CD4-positive, alpha-beta memory T cell (primary cell): ENCODE measurements around the gene IL22. TPM values are rescaled to one million over a fixed set of nuclear protein-coding genes. Genes with fewer than 3 reads are reported as not detected.

ENCODE experiments used
- CTCF ChIA-PET: fragments of 350-600 bp; sonication (Branson Sonifier 250); formaldehyde crosslinking; loops from one replicate; lab custom pipeline; 2021; ENCODE audit warnings: inconsistent platforms; ENCODE audit not compliant: partially characterized antibody; lab: Charles Lee
- POLR2A ChIA-PET: fragments of 350-600 bp; sonication (Branson Sonifier 250); formaldehyde crosslinking; loops from one replicate; lab custom pipeline; 2021; ENCODE audit not compliant: partially characterized antibody; lab: Charles Lee
- DNase-seq, 5 donors: peaks; one replicate each; pipeline versions ENCODE4 v3.0.0 to v3.0.0-alpha.2; 2020 to 2022; ENCODE audit warnings: mixed read lengths in 1 of 5
- H3K27ac ChIP-seq: one replicate; pipeline ENCODE4 v1.7.0; 2013; ENCODE audit warnings: low read depth, low read length
- H3K27me3 ChIP-seq: 2 replicates; pipeline ENCODE4 v1.7.0; 2013; ENCODE audit warnings: mild to moderate bottlenecking, low read length, moderate library complexity; ENCODE audit not compliant: insufficient read depth
- H3K36me3 ChIP-seq: 2 replicates; pipeline ENCODE4 v1.7.0; 2013; ENCODE audit warnings: mild to moderate bottlenecking, low read length, moderate library complexity; ENCODE audit not compliant: insufficient read depth
- H3K4me1 ChIP-seq: 2 replicates; pipeline ENCODE4 v1.7.0; 2013; ENCODE audit warnings: mild to moderate bottlenecking, low read length, moderate library complexity; ENCODE audit not compliant: insufficient read depth
- H3K4me3 ChIP-seq, 2 donors: one replicate each; pipeline ENCODE4 v1.7.0; 2013; ENCODE audit warnings: low read length in 2 of 2, mild to moderate bottlenecking in 1 of 2
- H3K9me3 ChIP-seq, 2 donors: one replicate each; pipeline ENCODE4 v1.7.0; 2013; ENCODE audit warnings: low read length in 2 of 2, control low read depth in 1 of 2; ENCODE audit not compliant: control insufficient read depth in 1 of 2
- H3K27ac Mint-ChIP-seq, 7 donors: one replicate each; pipeline ENCODE4 v1.8.0; 2020 to 2021; ENCODE audit warnings: mixed read lengths in 7 of 7, mild to moderate bottlenecking in 6 of 7, inconsistent platforms in 3 of 7, moderate library complexity in 3 of 7
- H3K27me3 Mint-ChIP-seq, 2 donors: one replicate each; pipeline ENCODE4 v1.8.0; 2020 to 2021; ENCODE audit warnings: mixed read lengths in 2 of 2
- H3K36me3 Mint-ChIP-seq, 2 donors: one replicate each; pipeline ENCODE4 v1.8.0; 2020 to 2021; ENCODE audit warnings: mixed read lengths in 2 of 2, inconsistent platforms in 1 of 2, mild to moderate bottlenecking in 1 of 2
- H3K4me1 Mint-ChIP-seq, 4 donors: one replicate each; pipeline ENCODE4 v1.8.0; 2020 to 2021; ENCODE audit warnings: mixed read lengths in 4 of 4, mild to moderate bottlenecking in 1 of 4
- H3K4me3 Mint-ChIP-seq, 8 donors: one replicate each; pipeline ENCODE4 v1.8.0; 2020 to 2021; ENCODE audit warnings: mixed read lengths in 8 of 8, mild to moderate bottlenecking in 7 of 8, moderate library complexity in 6 of 8, inconsistent platforms in 3 of 8
- H3K9me3 Mint-ChIP-seq, 8 donors: one replicate each; pipeline ENCODE4 v1.8.0; 2020 to 2021; ENCODE audit warnings: mixed read lengths in 8 of 8, mild to moderate bottlenecking in 5 of 8, inconsistent platforms in 3 of 8, moderate library complexity in 1 of 8
- intact Hi-C: fragments of 100-400 bp; cut with micrococcal nuclease; formaldehyde crosslinking; loops from one replicate; pipeline ENCODE4 v1.15.1; 2023
- polyA plus RNA-seq, 2 donors: library from polyadenylated mRNA; unstranded; fragments of 300-500 nt; fragmentation: Illumina TruSeq; gene quantifications; one replicate each; pipeline ENCODE4 v1.2.3, GENCODE V29; 2021
- total RNA-seq, 2 experiments: library from RNA; stranded (reverse); gene quantifications; one replicate each; pipeline ENCODE4 v1.2.3, GENCODE V29; 2021

IL22 gene
- total and polyA plus RNA-seq, 4 experiments from 2014 or later = 0.67 TPM; not detected in 3

DNA sequence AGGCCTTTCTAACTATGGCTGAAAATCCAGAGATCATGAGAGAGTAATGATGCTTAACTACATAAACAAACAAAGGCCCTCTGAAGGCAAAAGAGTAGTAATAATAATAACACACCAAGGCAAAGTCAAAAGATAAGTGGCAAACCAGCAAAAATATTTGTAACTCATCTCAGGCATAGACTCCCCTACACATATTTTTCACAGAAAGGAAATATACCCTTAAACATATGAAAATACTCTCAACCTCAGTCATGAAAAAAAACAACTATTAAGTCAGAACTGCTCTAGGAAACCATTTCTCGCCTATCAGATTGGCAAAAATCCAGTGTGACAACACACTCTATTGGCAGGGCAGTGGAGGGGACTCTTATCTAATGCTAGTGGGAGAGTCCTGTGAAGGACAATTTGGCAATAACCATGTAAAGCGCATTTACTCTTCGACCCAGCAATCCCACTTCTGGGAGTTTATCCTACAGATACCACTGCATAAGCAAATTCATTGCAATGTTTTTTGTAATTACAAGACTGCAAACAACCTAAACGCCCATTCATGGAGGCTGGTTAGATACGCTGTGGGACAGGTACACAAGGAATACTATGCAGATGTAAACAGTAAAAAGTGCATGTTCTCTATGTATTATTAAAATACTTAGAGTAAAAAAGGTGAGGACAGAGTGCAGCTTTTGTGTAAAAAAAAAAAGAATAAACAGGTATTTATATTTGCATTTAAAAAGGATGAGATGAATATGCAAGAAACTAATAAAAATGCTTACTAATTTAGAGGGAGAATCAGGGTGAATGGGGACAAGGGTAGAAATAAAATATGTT lies 26.0 kb upstream of the IL22 start:
- no peaks in the 10 kb centered on the region for H3K9me3 ChIP-seq
- Mint-ChIP-seq H3K27ac (no peak overlapping the region), H3K27me3 (no peaks in the 10 kb centered on the region), H3K9me3 (peaks cover 0 to 2% (median 0%) of the 10 kb centered on the region in 8 donors), H3K36me3 (no peaks in the 10 kb centered on the region), H3K4me3 (no peak overlapping the region), H3K4me1 (peaks cover 5 to 13% (median 11%) of the 10 kb centered on the region in 4 donors)
- no peaks in the 10 kb centered on the region for H3K27me3 ChIP-seq
- no peak for DNase-seq
- H3K4me1 ChIP-seq = peaks cover 5% of the 10 kb centered on the region
- ChIA-PET CTCF (interaction anchor here (1.0 kb wide), 1 partner anchor 11 kb away, joined by 3 read pairs; no protein-coding TSS in a partner anchor), POLR2A (no interaction called here)
- no peak overlapping the region for H3K27ac ChIP-seq
- H3K4me3 ChIP-seq = no peak overlapping the region
- H3K36me3 ChIP-seq = no peaks in the 10 kb centered on the region
- intact Hi-C loops = no loop called here

DNA sequence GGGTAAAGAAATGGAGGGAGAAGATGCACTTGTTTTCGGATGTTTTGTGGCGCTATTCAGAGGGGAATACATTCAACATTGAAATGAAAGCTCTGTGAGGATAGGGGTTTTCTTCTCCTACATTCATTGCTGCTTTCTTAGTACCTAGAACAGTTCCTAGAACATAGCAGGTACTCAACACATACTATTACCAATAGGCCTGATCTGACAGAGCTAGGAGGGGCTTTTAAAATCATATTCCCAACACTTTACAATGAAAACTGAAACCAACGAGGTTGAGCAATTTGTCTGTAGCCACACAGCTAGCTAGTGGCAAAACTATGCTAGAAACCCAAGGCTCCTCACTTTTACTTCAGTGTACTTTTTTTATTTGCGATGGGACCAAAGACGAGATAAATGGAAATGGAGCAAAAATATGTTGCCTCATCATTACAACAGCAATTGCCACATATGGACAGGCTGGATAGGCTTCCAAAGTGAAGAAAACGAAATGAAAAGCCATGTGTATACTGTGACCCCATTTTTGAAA lies 23.1 kb upstream of the IL22 start:
- Histone ChIP-seq H3K4me3 (no peak overlapping the region), H3K4me1 (peaks cover 5% of the 10 kb centered on the region), H3K27me3 (no peaks in the 10 kb centered on the region), H3K36me3 (no peaks in the 10 kb centered on the region), H3K9me3 (no peaks in the 10 kb centered on the region), H3K27ac (no peak overlapping the region)
- DNase-seq = no peak
- Mint-ChIP-seq H3K9me3 (no peaks in the 10 kb centered on the region), H3K4me1 (peaks cover 5 to 13% (median 11%) of the 10 kb centered on the region in 4 donors), H3K4me3 (no peak overlapping the region), H3K27ac (no peak overlapping the region), H3K36me3 (no peaks in the 10 kb centered on the region), H3K27me3 (no peaks in the 10 kb centered on the region)
- intact Hi-C loops = no loop called here
- POLR2A ChIA-PET = no interaction called here
- CTCF ChIA-PET = no interaction called here

DNA sequence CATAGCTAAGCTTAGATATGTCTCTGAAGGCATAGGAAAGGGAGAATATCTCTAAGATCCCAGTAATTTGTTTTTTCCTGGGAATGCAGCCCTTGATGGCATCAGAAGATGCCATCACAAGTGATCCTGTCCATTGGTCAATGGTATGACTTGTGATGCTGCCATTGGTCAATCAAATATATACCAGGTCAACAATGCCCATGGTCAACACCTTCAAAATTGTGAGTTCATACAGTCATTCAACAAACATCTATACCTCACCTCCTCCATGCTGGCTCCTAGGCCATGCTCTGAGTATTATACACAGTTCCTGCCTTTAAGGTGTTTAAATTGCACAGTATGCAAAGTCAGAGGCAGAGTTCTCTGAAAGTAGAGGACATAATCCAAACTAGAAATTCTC lies 19.3 kb upstream of the IL22 start:
- Histone ChIP-seq H3K4me3 (no peak overlapping the region), H3K36me3 (no peaks in the 10 kb centered on the region), H3K4me1 (peaks cover 3% of the 10 kb centered on the region), H3K9me3 (no peaks in the 10 kb centered on the region), H3K27ac (no peak overlapping the region), H3K27me3 (no peaks in the 10 kb centered on the region)
- no peaks in the 10 kb centered on the region for H3K27me3 Mint-ChIP-seq
- no peak overlapping the region for H3K27ac Mint-ChIP-seq
- no peaks in the 10 kb centered on the region for H3K9me3 Mint-ChIP-seq
- H3K4me3 Mint-ChIP-seq = no peak overlapping the region
- no peaks in the 10 kb centered on the region for H3K36me3 Mint-ChIP-seq
- DNase-seq = no peak
- POLR2A ChIA-PET = interaction anchor here (0.7 kb wide), 1 partner anchor 76 kb away, joined by 3 read pairs; no protein-coding TSS in a partner anchor
- intact Hi-C loops = no loop called here
- peaks cover 5 to 18% (median 11%) of the 10 kb centered on the region in 4 donors for H3K4me1 Mint-ChIP-seq
- CTCF ChIA-PET = interaction anchor here (1.8 kb wide), 1 partner anchor 13 kb away, joined by 4 read pairs; no protein-coding TSS in a partner anchor

DNA sequence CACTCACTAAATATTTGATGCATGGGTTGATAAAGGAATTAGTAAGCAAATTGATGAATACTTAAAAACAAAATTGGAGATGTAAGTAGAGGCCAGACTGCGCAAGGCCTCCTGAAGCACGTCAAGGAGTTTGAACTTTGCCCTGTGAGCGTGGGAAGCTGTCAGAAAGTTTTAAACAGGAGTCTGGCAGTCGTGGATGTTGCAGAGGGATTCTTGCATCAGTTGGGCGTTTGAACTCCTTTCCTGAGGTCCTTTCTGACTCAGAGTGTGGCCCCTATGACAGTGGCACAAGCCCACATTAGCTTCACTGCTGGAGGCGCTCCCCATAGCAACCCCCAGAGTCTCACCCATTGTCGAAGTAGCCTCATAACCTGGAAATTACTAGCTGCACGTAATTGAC lies 17.9 kb upstream of the IL22 start:
- no peaks in the 10 kb centered on the region for H3K36me3 ChIP-seq
- Mint-ChIP-seq H3K27me3 (no peaks in the 10 kb centered on the region), H3K36me3 (no peaks in the 10 kb centered on the region), H3K27ac (no peak overlapping the region), H3K9me3 (no peaks in the 10 kb centered on the region), H3K4me1 (peaks cover 2 to 11% (median 5%) of the 10 kb centered on the region in 4 donors), H3K4me3 (no peak overlapping the region)
- no peaks in the 10 kb centered on the region for H3K9me3 ChIP-seq
- H3K4me1 ChIP-seq = no peaks in the 10 kb centered on the region
- H3K4me3 ChIP-seq = no peak overlapping the region
- no peak for DNase-seq
- CTCF ChIA-PET = no interaction called here
- H3K27me3 ChIP-seq = no peaks in the 10 kb centered on the region
- no peak overlapping the region for H3K27ac ChIP-seq
- intact Hi-C loops = no loop called here
- POLR2A ChIA-PET = no interaction called here

DNA sequence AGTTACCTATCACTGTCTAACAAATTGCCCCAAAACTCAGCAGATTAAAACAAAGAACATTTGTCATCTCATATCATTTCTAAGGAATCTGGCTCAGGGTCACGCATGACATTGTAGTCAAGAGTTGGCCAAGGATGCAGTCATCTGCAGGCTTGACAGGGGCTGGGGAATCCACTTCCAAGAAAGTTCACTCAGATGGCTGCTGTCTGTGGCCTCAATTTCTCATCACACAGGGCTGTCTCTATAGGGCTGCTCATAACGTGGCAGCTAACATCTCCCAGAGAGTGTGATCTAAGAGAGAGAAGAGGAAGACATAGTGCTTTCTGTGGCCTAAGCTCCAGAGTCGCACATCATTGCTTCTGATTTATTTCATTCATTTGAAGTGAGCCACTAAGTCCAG lies 17.0 kb upstream of the IL22 start:
- Histone ChIP-seq H3K4me1 (no peaks in the 10 kb centered on the region), H3K27ac (no peak overlapping the region), H3K9me3 (no peaks in the 10 kb centered on the region), H3K4me3 (no peak overlapping the region), H3K36me3 (no peaks in the 10 kb centered on the region), H3K27me3 (no peaks in the 10 kb centered on the region)
- Mint-ChIP-seq H3K4me1 (peaks cover 0 to 7% (median 3%) of the 10 kb centered on the region in 4 donors), H3K9me3 (no peaks in the 10 kb centered on the region), H3K4me3 (no peak overlapping the region), H3K27me3 (peaks cover 0 to 2% of the 10 kb centered on the region in 2 donors), H3K27ac (no peak overlapping the region), H3K36me3 (no peaks in the 10 kb centered on the region)
- CTCF ChIA-PET = no interaction called here
- no peak for DNase-seq
- intact Hi-C loops = no loop called here
- POLR2A ChIA-PET = no interaction called here

DNA sequence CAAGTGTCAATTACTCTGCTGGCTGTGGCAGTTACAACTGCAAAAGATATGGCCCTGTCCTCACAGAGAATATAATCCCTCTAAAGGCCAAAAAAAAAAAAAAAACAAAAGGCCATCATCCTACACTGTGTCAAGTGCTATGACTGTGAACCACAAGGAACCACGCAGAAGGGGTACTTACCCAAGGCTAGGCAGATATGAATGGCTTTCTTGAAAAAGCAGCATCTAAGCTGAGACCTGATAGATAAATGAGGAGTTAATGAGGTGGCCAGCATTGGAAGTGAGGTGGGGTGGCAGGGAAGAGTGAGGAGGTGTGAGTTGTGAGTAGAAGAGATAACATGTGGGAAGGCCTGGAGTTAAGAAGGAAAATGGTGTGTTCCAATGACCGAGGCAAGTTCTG lies 16.4 kb upstream of the IL22 start:
- Histone ChIP-seq H3K4me1 (no peaks in the 10 kb centered on the region), H3K9me3 (no peaks in the 10 kb centered on the region), H3K27me3 (no peaks in the 10 kb centered on the region), H3K36me3 (no peaks in the 10 kb centered on the region), H3K4me3 (no peak overlapping the region), H3K27ac (no peak overlapping the region)
- Mint-ChIP-seq H3K27me3 (peaks cover under 1 to 3% of the 10 kb centered on the region in 2 donors), H3K27ac (no peak overlapping the region), H3K36me3 (no peaks in the 10 kb centered on the region), H3K4me1 (peaks cover 0 to 7% (median 2%) of the 10 kb centered on the region in 4 donors), H3K4me3 (no peak overlapping the region), H3K9me3 (no peaks in the 10 kb centered on the region)
- intact Hi-C loops = no loop called here
- CTCF ChIA-PET = no interaction called here
- POLR2A ChIA-PET = no interaction called here
- no peak for DNase-seq

DNA sequence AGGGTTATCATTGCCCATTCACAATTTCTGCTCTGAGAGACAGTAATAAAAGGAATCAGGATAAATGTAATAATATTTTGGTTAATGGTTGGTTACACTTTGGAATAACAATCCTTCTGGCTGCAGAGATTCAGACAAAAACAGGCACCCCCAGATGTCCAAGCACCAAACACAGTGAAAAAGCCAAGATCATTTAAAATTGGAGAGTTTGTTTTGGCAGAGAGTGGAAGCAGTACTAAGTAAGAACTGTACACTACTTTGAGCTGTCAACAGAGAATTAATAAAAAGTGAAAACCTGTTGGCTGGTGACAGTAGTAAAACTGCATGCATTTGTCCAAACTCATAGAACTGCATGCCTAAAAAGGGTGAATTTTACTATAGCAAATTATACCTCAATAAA lies 15.6 kb upstream of the IL22 start:
- DNase-seq = no peak
- CTCF ChIA-PET = no interaction called here
- H3K36me3 Mint-ChIP-seq = no peaks in the 10 kb centered on the region
- H3K4me1 Mint-ChIP-seq = peaks cover 0 to 7% (median 2%) of the 10 kb centered on the region in 4 donors
- H3K27ac Mint-ChIP-seq = no peak overlapping the region
- Histone ChIP-seq H3K36me3 (no peaks in the 10 kb centered on the region), H3K9me3 (no peaks in the 10 kb centered on the region), H3K4me1 (no peaks in the 10 kb centered on the region), H3K27me3 (no peaks in the 10 kb centered on the region), H3K4me3 (no peak overlapping the region), H3K27ac (no peak overlapping the region)
- intact Hi-C loops = no loop called here
- POLR2A ChIA-PET = no interaction called here
- peaks cover 4 to 6% of the 10 kb centered on the region in 2 donors for H3K27me3 Mint-ChIP-seq
- H3K4me3 Mint-ChIP-seq = no peak overlapping the region
- H3K9me3 Mint-ChIP-seq = no peaks in the 10 kb centered on the region
